NCI-H524 treated with DMSO at 0.1 percent for 48 hours (cell line): ENCODE data around the gene NTN4.

Source experiments
- DNase-seq: peaks from one replicate; lab custom pipeline; 2025; lab: John Stamatoyannopoulos, UW

Gene NTN4

GRCh38 chr12:95623554-95624170 lies 166.9 kb downstream of the NTN4 start:
- DNase-seq: no peak

GRCh38 chr12:95622879-95623278 lies 167.7 kb downstream of the NTN4 start:
- DNase-seq: no peak

GRCh38 chr12:95621725-95622124 lies 168.8 kb downstream of the NTN4 start:
- no peak for DNase-seq

GRCh38 chr12:95620171-95620570 lies 170.4 kb downstream of the NTN4 start:
- DNase-seq: no peak

GRCh38 chr12:95616470-95616869 lies 174.1 kb downstream of the NTN4 start:
- peak; percentile 25 for DNase-seq

- peak; percentile 93 for DNase-seq
Observed at GRCh38 chr12:95615749-95616148, 174.8 kb downstream of the NTN4 start.

GRCh38 chr12:95614390-95614982 lies 176.1 kb downstream of the NTN4 start:
- DNase-seq: no peak

- no peak for DNase-seq
Observed at GRCh38 chr12:95613021-95613420, 177.5 kb downstream of the NTN4 start.

GRCh38 chr12:95611676-95612309 lies 178.8 kb downstream of the NTN4 start:
- DNase-seq: no peak

- DNase-seq: no peak
Observed at GRCh38 chr12:95608252-95609033, 182.1 kb downstream of the NTN4 start.
